Natural killer cell treated with Interleukin-12 subunit alpha and Interleukin-12 subunit beta and Interleukin-15 and Interleukin-18, amount 100 ng/mL, for 72 hours (primary cell): ENCODE data around the gene GAL3ST2. TPM values are rescaled to one million over a fixed set of nuclear protein-coding genes. Genes with fewer than 3 reads are reported as not detected.
A peak's percentile ranks its signal among the peaks of the same experiment; 100 is the strongest.

Source experiments
- ATAC-seq, 2 donors: fragments of 150-1000 bp; cut with Tn5 transposase in 1 of 2; sonication (Bioruptor Pico), chemical (Tn5 transposase) in 1 of 2; 2 replicates each; pipeline ENCODE4 v1.10.0; 2021
- DNase-seq: peaks from one replicate; pipeline ENCODE4 v3.0.0; 2022; ENCODE audit warnings: low spot score
- H3K27ac Mint-ChIP-seq, 2 donors: 1 replicate in 1 of 2; 2 replicates in 1 of 2; pipeline ENCODE4 v1.8.0; 2022; ENCODE audit warnings: mixed read lengths in 2 of 2, mild to moderate bottlenecking in 1 of 2, moderate library complexity in 1 of 2
- H3K27me3 Mint-ChIP-seq, 2 donors: 1 replicate in 1 of 2; 2 replicates in 1 of 2; pipeline ENCODE4 v1.8.0; 2022; ENCODE audit warnings: mixed read lengths in 2 of 2
- H3K36me3 Mint-ChIP-seq: one replicate; pipeline ENCODE4 v1.8.0; 2022; ENCODE audit warnings: mixed read lengths
- H3K4me1 Mint-ChIP-seq, 2 donors: 1 replicate in 1 of 2; 2 replicates in 1 of 2; pipeline ENCODE4 v1.8.0; 2022; ENCODE audit warnings: low read depth in 2 of 2, mixed read lengths in 2 of 2, mild to moderate bottlenecking in 1 of 2
- H3K4me3 Mint-ChIP-seq: one replicate; pipeline ENCODE4 v1.8.0; 2022; ENCODE audit warnings: mixed read lengths
- H3K9me3 Mint-ChIP-seq: 2 replicates; pipeline ENCODE4 v1.8.0; 2022; ENCODE audit warnings: mixed read lengths
- total RNA-seq, 2 donors: library from RNA; stranded (reverse); gene quantifications; one replicate each; pipeline ENCODE4 v1.2.3, GENCODE V29; 2022

Gene GAL3ST2
- total RNA-seq, 2 donors from 2014 or later, result 0.83 to 2.8 TPM

GRCh38 chr2:241767464-241768250 lies 9.0 kb upstream of the GAL3ST2 start:
- H3K9me3 Mint-ChIP-seq, result no peaks in the 10 kb centered on the region
- no peak overlapping the region for H3K27ac Mint-ChIP-seq
- no peak for ATAC-seq
- no peaks in the 10 kb centered on the region for H3K27me3 Mint-ChIP-seq
- H3K4me1 Mint-ChIP-seq, result peaks cover 27 to 28% of the 10 kb centered on the region in 2 donors
- no peak overlapping the region for H3K4me3 Mint-ChIP-seq
- no peaks in the 10 kb centered on the region for H3K36me3 Mint-ChIP-seq
- DNase-seq, result no peak

DNA sequence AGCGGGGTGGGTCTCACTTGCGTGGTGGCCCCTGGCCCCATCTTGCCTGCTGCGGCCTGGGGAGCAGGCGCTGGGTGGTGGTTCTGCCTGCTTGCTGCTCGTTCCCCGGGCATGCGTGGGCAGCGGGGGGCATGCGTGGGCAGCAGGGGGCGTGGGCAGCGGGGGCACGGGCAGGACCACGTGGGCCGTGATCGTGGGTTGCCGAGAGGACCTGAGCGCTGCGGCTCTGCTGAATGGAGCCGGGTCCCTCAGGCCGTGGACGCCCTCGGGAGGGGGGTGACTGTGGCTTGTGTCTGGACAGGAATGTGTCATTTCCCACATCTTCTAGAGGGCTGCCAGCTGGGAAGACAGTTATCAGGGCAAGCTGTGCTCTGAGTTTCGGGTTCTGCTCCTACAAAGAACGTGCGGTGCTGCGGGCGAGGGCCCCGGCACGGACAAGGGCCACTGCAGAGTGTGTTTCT lies 8.3 kb upstream of the GAL3ST2 start:
- no peak for ATAC-seq

GRCh38 chr2:241768850-241769249 lies 7.8 kb upstream of the GAL3ST2 start:
- ATAC-seq (no peak), DNase-seq (no peak)
- Mint-ChIP-seq H3K4me1 (peaks cover 16 to 17% of the 10 kb centered on the region in 2 donors), H3K4me3 (no peak overlapping the region), H3K36me3 (no peaks in the 10 kb centered on the region), H3K9me3 (no peaks in the 10 kb centered on the region), H3K27ac (no peak overlapping the region), H3K27me3 (no peaks in the 10 kb centered on the region)

More for the DNA sequence above, 8.3 kb upstream of the GAL3ST2 start:
- Mint-ChIP-seq H3K4me3 (no peak overlapping the region), H3K4me1 (peaks cover 21 to 22% of the 10 kb centered on the region in 2 donors), H3K27me3 (no peaks in the 10 kb centered on the region), H3K27ac (no peak overlapping the region), H3K36me3 (no peaks in the 10 kb centered on the region), H3K9me3 (no peaks in the 10 kb centered on the region)
- no peak for DNase-seq

GRCh38 chr2:241769819-241770184 lies 6.8 kb upstream of the GAL3ST2 start:
- H3K9me3 Mint-ChIP-seq, result no peaks in the 10 kb centered on the region
- ATAC-seq (peak in 1 of 2 donors; percentile 34), DNase-seq (no peak)
- H3K27me3 Mint-ChIP-seq, result no peaks in the 10 kb centered on the region
- no peaks in the 10 kb centered on the region for H3K36me3 Mint-ChIP-seq
- no peak overlapping the region for H3K27ac Mint-ChIP-seq
- peaks cover 7 to 9% of the 10 kb centered on the region in 2 donors for H3K4me1 Mint-ChIP-seq
- H3K4me3 Mint-ChIP-seq, result no peak overlapping the region

GRCh38 chr2:241770185-241770935 lies 6.3 kb upstream of the GAL3ST2 start:
- no peak overlapping the region for H3K27ac Mint-ChIP-seq
- no peaks in the 10 kb centered on the region for H3K9me3 Mint-ChIP-seq
- DNase-seq, result no peak
- H3K27me3 Mint-ChIP-seq, result no peaks in the 10 kb centered on the region
- no peaks in the 10 kb centered on the region for H3K36me3 Mint-ChIP-seq
- H3K4me1 Mint-ChIP-seq, result peaks cover 7 to 9% of the 10 kb centered on the region in 2 donors
- H3K4me3 Mint-ChIP-seq, result no peak overlapping the region
- ATAC-seq, result no peak

DNA sequence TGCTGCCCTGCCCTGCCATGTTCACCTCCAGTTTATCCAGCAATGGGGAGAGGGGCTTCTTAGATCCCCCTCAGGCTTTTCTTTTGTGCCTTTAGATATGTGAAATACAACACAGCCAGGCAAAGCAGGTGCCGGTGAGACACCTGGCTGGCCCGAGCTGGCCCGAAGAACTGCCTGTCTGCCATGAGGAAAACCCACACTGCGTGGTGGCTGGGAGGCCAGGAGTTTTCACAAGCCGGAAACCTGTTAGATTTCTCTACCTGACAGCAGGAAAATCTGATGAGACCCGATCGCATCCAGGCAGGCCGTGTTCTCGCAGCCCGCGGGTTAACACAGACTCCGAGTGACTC lies 5.7 kb upstream of the GAL3ST2 start:
- ATAC-seq, result no peak
- Mint-ChIP-seq H3K27me3 (no peaks in the 10 kb centered on the region), H3K36me3 (no peaks in the 10 kb centered on the region), H3K4me1 (peaks cover 7 to 12% of the 10 kb centered on the region in 2 donors), H3K4me3 (no peak overlapping the region), H3K9me3 (no peaks in the 10 kb centered on the region), H3K27ac (peak overlapping the region in 1 of 2 donors; percentile 70)
- no peak for DNase-seq

- Mint-ChIP-seq H3K4me3 (no peak overlapping the region), H3K4me1 (peaks cover 7 to 12% of the 10 kb centered on the region in 2 donors), H3K27me3 (no peaks in the 10 kb centered on the region), H3K36me3 (no peaks in the 10 kb centered on the region), H3K27ac (peak overlapping the region in 1 of 2 donors; percentile 70), H3K9me3 (no peaks in the 10 kb centered on the region)
- DNase-seq (no peak), ATAC-seq (no peak)
Measured at GRCh38 chr2:241771286-241772062, 5.1 kb upstream of the GAL3ST2 start.

DNA sequence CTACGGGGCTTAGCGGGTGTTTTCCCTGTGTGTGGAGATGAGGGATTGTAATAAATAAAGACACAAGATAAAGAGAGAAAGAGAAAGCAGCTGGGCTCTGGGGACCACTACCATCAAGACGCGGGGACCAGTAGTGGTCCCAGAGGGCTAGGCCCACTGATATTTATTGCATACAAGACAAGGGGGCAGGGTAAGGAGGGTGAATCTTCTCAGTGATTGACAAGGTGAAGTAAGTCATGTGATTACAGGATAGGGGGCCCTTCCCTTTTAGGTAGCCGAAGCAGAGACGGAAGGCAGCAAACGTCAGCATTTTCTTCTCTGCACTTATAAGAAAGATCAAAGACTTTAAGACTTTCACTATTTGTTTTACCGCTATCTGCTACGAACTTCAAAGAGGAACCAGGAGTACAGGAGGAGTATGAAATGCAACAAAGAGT lies 4.5 kb upstream of the GAL3ST2 start:
- H3K4me3 Mint-ChIP-seq, result peak overlapping the region; percentile 25
- no peaks in the 10 kb centered on the region for H3K9me3 Mint-ChIP-seq
- peak overlapping the region in 1 of 2 donors; percentile 70 for H3K27ac Mint-ChIP-seq
- H3K27me3 Mint-ChIP-seq, result no peaks in the 10 kb centered on the region
- no peaks in the 10 kb centered on the region for H3K36me3 Mint-ChIP-seq
- no peak for DNase-seq
- H3K4me1 Mint-ChIP-seq, result peaks cover 7 to 12% of the 10 kb centered on the region in 2 donors
- no peak for ATAC-seq

DNA sequence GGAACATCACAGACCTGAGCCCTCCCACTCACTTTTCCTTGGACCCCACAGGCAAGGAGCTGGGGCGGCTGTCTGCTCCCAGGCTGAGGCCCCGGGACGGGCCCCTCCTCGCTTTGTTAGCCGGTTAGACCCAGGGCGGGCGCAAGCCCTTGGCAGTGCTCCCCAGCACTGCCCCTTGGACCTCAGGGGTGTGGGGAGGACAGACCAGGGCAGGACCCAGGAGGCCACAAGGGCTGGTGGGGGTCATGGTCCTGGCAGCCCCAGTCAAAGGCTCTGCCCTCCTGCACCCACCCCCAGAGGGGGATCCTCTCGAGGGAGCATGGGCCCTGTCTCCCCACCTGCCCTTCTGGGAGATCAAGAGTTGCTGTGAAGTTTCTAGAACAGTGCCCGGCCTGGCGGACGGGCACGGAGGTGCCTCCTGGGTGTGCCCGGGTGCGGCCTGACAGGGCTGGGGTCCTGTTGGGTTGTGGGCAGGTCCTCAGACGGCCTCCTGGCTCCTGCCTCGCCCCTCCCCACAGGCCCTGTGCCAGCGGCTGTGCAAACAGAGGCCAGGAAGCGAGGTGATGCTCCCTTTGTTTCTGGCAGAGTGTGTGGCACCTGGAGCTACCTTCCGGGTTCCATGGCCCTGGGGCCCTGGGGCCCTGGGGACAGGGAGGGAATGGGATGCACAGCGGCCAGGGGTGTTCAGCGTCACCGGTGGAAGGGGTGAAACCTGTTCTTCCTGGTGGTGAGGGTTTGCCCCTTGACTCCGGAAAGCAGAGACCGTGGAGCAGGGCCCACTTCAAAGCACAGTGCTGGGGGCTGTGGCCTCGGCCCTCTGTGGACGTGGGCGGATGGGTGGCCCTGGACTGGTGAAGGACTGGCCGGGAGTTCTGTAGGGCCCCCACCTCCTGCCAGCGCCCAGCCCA lies 2.9 kb upstream of the GAL3ST2 start:
- DNase-seq, result no peak
- peak in 1 of 2 donors; percentile 9 for ATAC-seq
- Mint-ChIP-seq H3K36me3 (no peaks in the 10 kb centered on the region), H3K27me3 (no peaks in the 10 kb centered on the region), H3K4me3 (no peak overlapping the region), H3K27ac (no peak overlapping the region), H3K9me3 (no peaks in the 10 kb centered on the region), H3K4me1 (peaks cover 7 to 15% of the 10 kb centered on the region in 2 donors)

DNA sequence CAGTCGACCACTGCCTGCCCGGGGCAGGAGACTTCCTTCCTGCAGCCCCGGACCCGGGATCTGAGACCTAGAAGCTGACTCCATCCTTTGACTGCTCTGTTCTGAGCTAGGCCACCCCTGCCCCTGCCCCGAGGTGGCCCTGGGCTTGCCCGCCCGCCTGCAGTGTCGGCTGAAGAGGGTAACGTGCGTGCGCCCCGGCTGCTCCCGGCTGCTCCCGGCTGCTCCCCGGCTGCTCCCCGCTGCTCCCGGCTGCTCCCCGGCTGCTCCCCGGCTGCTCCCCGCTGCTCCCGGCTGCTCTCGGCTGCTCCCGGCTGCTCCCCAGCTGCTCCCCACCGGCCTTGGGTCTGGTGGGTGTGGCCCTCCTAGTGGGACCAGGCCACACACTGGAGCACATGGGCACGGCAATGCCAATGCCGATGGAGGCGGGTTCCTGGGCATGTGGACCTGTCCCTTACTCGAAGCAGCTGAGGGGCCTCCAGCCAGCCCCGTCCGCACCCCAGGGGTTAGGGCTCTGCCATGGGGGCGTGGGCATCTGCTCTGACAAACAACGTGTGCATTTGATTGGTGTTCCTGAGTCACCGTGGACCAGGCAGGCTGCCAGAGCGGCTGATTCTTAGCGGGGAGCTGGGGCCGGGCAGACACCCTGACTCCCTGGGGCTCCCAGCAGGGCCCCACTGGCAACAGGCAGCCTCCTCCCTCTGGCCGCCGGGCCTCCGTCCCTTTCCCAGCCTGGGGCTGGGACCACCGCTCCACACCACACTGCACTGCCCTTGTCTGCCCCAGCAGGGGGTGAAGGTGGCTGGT lies 2.0 kb upstream of the GAL3ST2 start:
- Mint-ChIP-seq H3K36me3 (no peaks in the 10 kb centered on the region), H3K27ac (no peak overlapping the region), H3K9me3 (no peaks in the 10 kb centered on the region), H3K4me3 (no peak overlapping the region), H3K4me1 (peaks cover 7 to 15% of the 10 kb centered on the region in 2 donors), H3K27me3 (no peaks in the 10 kb centered on the region)
- ATAC-seq, result no peak
- DNase-seq, result no peak

- H3K27ac Mint-ChIP-seq, result no peak overlapping the region
Measured at GRCh38 chr2:241775223-241776177, 1.1 kb upstream of the GAL3ST2 start.

More at GRCh38 chr2:241775223-241776177, 1.1 kb upstream of the GAL3ST2 start:
- Mint-ChIP-seq H3K27me3 (no peaks in the 10 kb centered on the region), H3K4me3 (no peak overlapping the region), H3K4me1 (peaks cover 7 to 15% of the 10 kb centered on the region in 2 donors), H3K9me3 (no peaks in the 10 kb centered on the region), H3K36me3 (no peaks in the 10 kb centered on the region)
- DNase-seq, result no peak
- ATAC-seq, result peak; percentile 6 to 21
